ENCODE results near the gene PLA2G3. TPM values are rescaled to one million over a fixed set of nuclear protein-coding genes. Genes with fewer than 3 reads are reported as not detected.

Gene PLA2G3
- total RNA-seq, 1 experiment from 2014 or later: not detected

- Mint-ChIP-seq H3K4me1 (ENCODE audit: low read depth, unreplicated experiment) (peaks cover 10% of the 10 kb centered on the region), H3K36me3 (ENCODE audit: insufficient read depth, unreplicated experiment) (no peaks in the 10 kb centered on the region), H3K9me3 (ENCODE audit: low read depth, unreplicated experiment) (no peaks in the 10 kb centered on the region), H3K4me3 (ENCODE audit: low read depth, unreplicated experiment) (no peak overlapping the region), H3K27me3 (ENCODE audit: unreplicated experiment) (peaks cover 6% of the 10 kb centered on the region), H3K27ac (ENCODE audit: unreplicated experiment) (no peak overlapping the region)
- no peak for TF ChIP-seq CTCF (IDR thresholded peaks at IDR 0.05; ENCODE audit: unreplicated experiment)
- CTCF ChIA-PET: interaction anchor here (1.0 to 2.1 kb wide), 3 partner anchors 40 to 227 kb away, joined by 3 to 12 read pairs (median 6); partner anchors contain the start of gene SELENOM
- DNase-seq: no peak
- intact Hi-C loops (cut with micrococcal nuclease; ENCODE audit: unreplicated experiment): loop anchor here (2.0 kb wide), 2 partner anchors 202 to 386 kb away; no protein-coding TSS in a partner anchor
- no TSS peak for BruUV-seq (replicated peaks)
Observed at GRCh38 chr22:31148488-31148887, 8.2 kb upstream of the PLA2G3 start.

GRCh38 chr22:31144223-31144622 is 3.9 kb upstream of the PLA2G3 start:
- H3K4me1 Mint-ChIP-seq (ENCODE audit: low read depth, unreplicated experiment): peaks cover 4% of the 10 kb centered on the region
- BruUV-seq (replicated peaks): no TSS peak
- H3K36me3 Mint-ChIP-seq (ENCODE audit: insufficient read depth, unreplicated experiment): no peaks in the 10 kb centered on the region
- H3K27me3 Mint-ChIP-seq (ENCODE audit: unreplicated experiment): peaks cover 48% of the 10 kb centered on the region
- no peak for DNase-seq
- no peaks in the 10 kb centered on the region for H3K9me3 Mint-ChIP-seq (ENCODE audit: low read depth, unreplicated experiment)
- no peak overlapping the region for H3K27ac Mint-ChIP-seq (ENCODE audit: unreplicated experiment)
- TF ChIP-seq CTCF (IDR thresholded peaks at IDR 0.05; ENCODE audit: unreplicated experiment): no peak
- intact Hi-C loops (cut with micrococcal nuclease; ENCODE audit: unreplicated experiment): no loop called here
- CTCF ChIA-PET: interaction anchor here (1.0 kb wide), 1 partner anchor 37 kb away, joined by 7 read pairs; the partner anchor contains the start of gene SELENOM
- H3K4me3 Mint-ChIP-seq (ENCODE audit: low read depth, unreplicated experiment): no peak overlapping the region

- BruUV-seq (replicated peaks): no TSS peak
- intact Hi-C loops (cut with micrococcal nuclease; ENCODE audit: unreplicated experiment): no loop called here
- Mint-ChIP-seq H3K4me1 (ENCODE audit: low read depth, unreplicated experiment) (no peaks in the 10 kb centered on the region), H3K9me3 (ENCODE audit: low read depth, unreplicated experiment) (no peaks in the 10 kb centered on the region), H3K27ac (ENCODE audit: unreplicated experiment) (no peak overlapping the region), H3K4me3 (ENCODE audit: low read depth, unreplicated experiment) (no peak overlapping the region), H3K36me3 (ENCODE audit: insufficient read depth, unreplicated experiment) (no peaks in the 10 kb centered on the region), H3K27me3 (ENCODE audit: unreplicated experiment) (peaks cover 55% of the 10 kb centered on the region)
- no peak for DNase-seq
- TF ChIP-seq CTCF (IDR thresholded peaks at IDR 0.05; ENCODE audit: unreplicated experiment): no peak
- CTCF ChIA-PET: interaction anchor here (0.6 to 1.0 kb wide), 3 partner anchors 28 to 536 kb away, joined by 3 to 7 read pairs (median 5); partner anchors contain the start of genes SELENOM and TCN2
Observed at GRCh38 chr22:31143537-31143936, 3.2 kb upstream of the PLA2G3 start.

GRCh38 chr22:31143038-31143437 is 2.7 kb upstream of the PLA2G3 start:
- no peak for DNase-seq
- no peaks in the 10 kb centered on the region for H3K9me3 Mint-ChIP-seq (ENCODE audit: low read depth, unreplicated experiment)
- TF ChIP-seq CTCF (IDR thresholded peaks at IDR 0.05; ENCODE audit: unreplicated experiment): no peak
- H3K4me1 Mint-ChIP-seq (ENCODE audit: low read depth, unreplicated experiment): no peaks in the 10 kb centered on the region
- BruUV-seq (replicated peaks): no TSS peak
- H3K27ac Mint-ChIP-seq (ENCODE audit: unreplicated experiment): no peak overlapping the region
- CTCF ChIA-PET: interaction anchor here (0.6 kb wide), 1 partner anchor 28 kb away, joined by 5 read pairs; no protein-coding TSS in a partner anchor
- no peaks in the 10 kb centered on the region for H3K36me3 Mint-ChIP-seq (ENCODE audit: insufficient read depth, unreplicated experiment)
- intact Hi-C loops (cut with micrococcal nuclease; ENCODE audit: unreplicated experiment): no loop called here
- peaks cover 60% of the 10 kb centered on the region for H3K27me3 Mint-ChIP-seq (ENCODE audit: unreplicated experiment)
- H3K4me3 Mint-ChIP-seq (ENCODE audit: low read depth, unreplicated experiment): no peak overlapping the region

Data from Calu3 (cell line).